Suprapubic skin (tissue), 4 donors: ENCODE data around the gene EXD3. TPM values are rescaled to one million over a fixed set of nuclear protein-coding genes. Genes with fewer than 3 reads are reported as not detected.
"Not testable (repeated sequence)": the region's sequence is repeated elsewhere in the genome, so short reads cannot be mapped to it uniquely, and the experiment has no call there.

Experiments used
- DNase-seq, 2 donors: peaks; one replicate each; pipeline ENCODE4 v3.0.0-alpha.2; 2019; ENCODE audit warnings: low spot score in 2 of 2
- H3K27ac ChIP-seq: fragments of 200-600 bp; sonication (generic); one replicate; pipeline ENCODE4 v1.5.1; 2019
- H3K27me3 ChIP-seq: fragments of 200-600 bp; sonication (generic); one replicate; pipeline ENCODE4 v1.5.1; 2019
- H3K36me3 ChIP-seq: fragments of 200-600 bp; sonication (generic); one replicate; pipeline ENCODE4 v1.5.1; 2019
- H3K4me1 ChIP-seq: fragments of 200-600 bp; sonication (generic); one replicate; pipeline ENCODE4 v1.5.1; 2019
- H3K4me3 ChIP-seq: fragments of 200-600 bp; sonication (generic); one replicate; pipeline ENCODE4 v1.5.1; 2019; ENCODE audit warnings: mild to moderate bottlenecking
- H3K9me3 ChIP-seq: fragments of 200-600 bp; sonication (generic); one replicate; pipeline ENCODE4 v1.5.1; 2019
- EP300 ChIP-seq: sonication (generic); formaldehyde crosslinking; IDR thresholded peaks from one replicate; pipeline ENCODE4 v1.6.1; 2017; ENCODE audit warnings: antibody characterized with exemption
- POLR2A ChIP-seq, 2 donors: fragments of 450-650 bp; IDR thresholded peaks; one replicate each; pipeline ENCODE4 v1.6.1; 2017; ENCODE audit warnings: antibody characterized with exemption in 2 of 2, mild to moderate bottlenecking in 2 of 2, moderate library complexity in 2 of 2
- POLR2AphosphoS5 ChIP-seq, 3 donors: sonication (generic); formaldehyde crosslinking; IDR thresholded peaks; one replicate each; pipeline ENCODE4 v1.6.1; 2017; ENCODE audit warnings: antibody characterized with exemption in 3 of 3
- WGBS: methylation state at CpG from one replicate; pipeline ENCODE4 v1.1.5; 2018; 5-methylcytosine and 5-hydroxymethylcytosine counted together
- total RNA-seq, 4 donors: library from RNA; depleted of rRNA; stranded (reverse); fragments of >200 nt; gene quantifications; one replicate each; pipeline ENCODE4 v1.1.0, GENCODE V29; 2016
- TF ChIP-seq, protein P1 (sequence below), 2 donors: fragments of 200-600 bp in 1 of 2; fragments of 450-650 bp in 1 of 2; sonication (generic) in 1 of 2; IDR thresholded peaks; one replicate each; pipeline ENCODE4 v1.5.1; 2016 to 2019; ENCODE audit warnings: antibody characterized with exemption in 2 of 2, mild to moderate bottlenecking in 1 of 2, moderate library complexity in 1 of 2

The EXD3 gene
- total RNA-seq, 4 donors from 2014 or later: 7.3 to 54.0 (median 16.4) TPM

DNA sequence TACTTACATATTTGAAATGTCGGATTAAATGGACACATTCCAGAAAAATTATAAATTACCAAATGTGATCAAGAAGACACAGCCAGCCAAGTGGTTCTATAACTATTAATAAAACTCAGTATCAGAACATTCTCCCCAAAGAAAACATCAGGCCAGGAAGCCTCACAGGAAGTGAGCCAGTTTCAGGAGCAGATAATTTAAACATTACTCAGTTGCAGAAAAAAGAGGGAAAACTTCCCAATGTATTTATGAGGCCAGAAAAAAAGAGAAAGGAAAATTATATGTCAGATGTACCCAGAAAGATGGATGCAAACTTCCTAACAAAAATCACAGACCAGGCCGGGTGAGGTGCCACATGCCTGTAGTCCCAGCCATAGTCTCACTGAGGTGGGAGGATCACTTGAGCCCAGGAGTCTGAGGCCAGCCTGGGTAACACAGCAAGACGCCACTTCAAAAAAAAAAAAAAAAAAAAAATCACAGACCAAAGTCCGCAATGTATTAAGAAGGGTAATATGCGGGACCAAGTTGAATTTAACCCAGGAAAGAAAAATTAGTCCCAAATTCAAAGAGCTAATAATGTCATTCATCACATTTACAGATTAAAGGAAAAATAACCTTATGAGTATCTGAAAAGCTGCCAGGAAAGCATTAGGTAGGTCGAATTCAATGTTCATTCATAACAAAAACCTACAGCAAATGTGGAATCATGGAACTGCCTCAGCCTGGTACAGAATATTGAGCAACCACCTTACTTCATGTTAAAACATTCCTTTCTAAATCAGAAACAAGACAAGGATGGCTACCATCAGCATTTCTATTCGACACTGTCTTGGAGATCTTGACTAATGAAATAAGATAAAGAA lies 83.7 kb downstream of the EXD3 start:
- Histone ChIP-seq H3K36me3 (no peaks in the 10 kb centered on the region), H3K4me1 (no peaks in the 10 kb centered on the region), H3K27me3 (no peaks in the 10 kb centered on the region), H3K9me3 (peaks cover 10% of the 10 kb centered on the region), H3K27ac (no peak overlapping the region), H3K4me3 (no peak overlapping the region)
- no peak for DNase-seq
- TF ChIP-seq POLR2A (IDR thresholded peaks at IDR 0.05) (no peak), EP300 (no peak), POLR2AphosphoS5 (IDR thresholded peaks at IDR 0.05) (no peak)
- TF ChIP-seq, protein P1, sequence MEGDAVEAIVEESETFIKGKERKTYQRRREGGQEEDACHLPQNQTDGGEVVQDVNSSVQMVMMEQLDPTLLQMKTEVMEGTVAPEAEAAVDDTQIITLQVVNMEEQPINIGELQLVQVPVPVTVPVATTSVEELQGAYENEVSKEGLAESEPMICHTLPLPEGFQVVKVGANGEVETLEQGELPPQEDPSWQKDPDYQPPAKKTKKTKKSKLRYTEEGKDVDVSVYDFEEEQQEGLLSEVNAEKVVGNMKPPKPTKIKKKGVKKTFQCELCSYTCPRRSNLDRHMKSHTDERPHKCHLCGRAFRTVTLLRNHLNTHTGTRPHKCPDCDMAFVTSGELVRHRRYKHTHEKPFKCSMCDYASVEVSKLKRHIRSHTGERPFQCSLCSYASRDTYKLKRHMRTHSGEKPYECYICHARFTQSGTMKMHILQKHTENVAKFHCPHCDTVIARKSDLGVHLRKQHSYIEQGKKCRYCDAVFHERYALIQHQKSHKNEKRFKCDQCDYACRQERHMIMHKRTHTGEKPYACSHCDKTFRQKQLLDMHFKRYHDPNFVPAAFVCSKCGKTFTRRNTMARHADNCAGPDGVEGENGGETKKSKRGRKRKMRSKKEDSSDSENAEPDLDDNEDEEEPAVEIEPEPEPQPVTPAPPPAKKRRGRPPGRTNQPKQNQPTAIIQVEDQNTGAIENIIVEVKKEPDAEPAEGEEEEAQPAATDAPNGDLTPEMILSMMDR (IDR thresholded peaks at IDR 0.05): no peak
- 79% methylated on average over 7 of the region's 7 CpGs for WGBS

DNA sequence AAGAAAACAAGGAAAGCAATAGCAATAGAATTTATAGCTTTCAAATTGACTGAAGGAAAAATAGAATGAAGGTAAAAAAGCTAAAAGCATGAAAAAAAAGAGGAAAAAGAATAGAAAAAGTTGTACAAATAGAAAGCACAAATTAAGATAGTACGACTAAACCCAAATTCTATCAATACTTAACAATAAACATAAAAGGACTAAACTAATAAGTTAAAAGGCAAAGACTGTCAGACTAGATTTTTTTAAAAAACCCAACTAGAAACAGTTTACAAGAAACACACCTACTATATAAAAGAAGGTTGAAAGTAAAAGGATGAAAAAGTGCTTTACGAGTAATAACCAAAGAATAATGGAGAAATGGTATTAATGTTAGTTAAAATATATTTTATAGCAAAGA lies 86.2 kb downstream of the EXD3 start:
- Histone ChIP-seq H3K27ac (no peak overlapping the region), H3K9me3 (peaks cover 10% of the 10 kb centered on the region), H3K36me3 (no peaks in the 10 kb centered on the region), H3K4me3 (no peak overlapping the region), H3K27me3 (no peaks in the 10 kb centered on the region), H3K4me1 (no peaks in the 10 kb centered on the region)
- no peak for DNase-seq
- TF ChIP-seq, protein P1 (IDR thresholded peaks at IDR 0.05): no peak
- TF ChIP-seq EP300 (no peak), POLR2A (IDR thresholded peaks at IDR 0.05) (no peak), POLR2AphosphoS5 (IDR thresholded peaks at IDR 0.05) (no peak)
- WGBS: 93% methylated on average over 2 of the region's 2 CpGs

DNA sequence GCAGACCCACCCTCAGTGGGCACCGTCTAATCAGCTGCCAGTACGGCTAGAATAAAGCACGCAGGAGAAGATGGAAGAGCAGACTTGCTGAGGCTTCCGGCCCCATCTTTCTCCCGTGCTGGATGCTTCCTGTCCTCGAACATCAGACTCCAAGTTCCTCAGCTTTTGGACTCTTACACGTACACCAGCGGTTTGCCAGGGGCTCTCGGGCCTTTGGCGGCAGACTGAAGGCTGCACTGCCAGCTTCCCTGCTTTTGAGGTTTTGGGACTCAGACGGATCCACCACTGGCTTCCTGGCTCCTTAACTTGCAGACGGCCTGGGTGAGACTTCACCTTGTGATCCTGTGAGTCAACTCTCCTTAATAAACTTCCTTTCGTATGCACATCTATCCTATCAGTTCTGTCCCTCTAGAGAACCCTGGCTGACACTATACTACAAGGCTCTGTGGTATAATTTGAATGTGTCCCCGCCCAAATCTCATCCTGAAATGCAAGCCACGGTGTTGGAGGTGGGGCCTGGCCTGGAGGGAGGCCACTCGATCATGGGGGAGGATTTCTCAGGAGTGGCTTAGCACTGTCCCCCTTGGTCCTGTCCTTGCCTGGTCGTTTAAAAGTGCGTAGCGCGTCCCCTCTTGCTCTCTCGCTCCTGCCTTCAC lies 89.8 kb downstream of the EXD3 start:
- no peak for DNase-seq
- H3K9me3 ChIP-seq: peaks cover 10% of the 10 kb centered on the region
- H3K27ac ChIP-seq: no peak overlapping the region
- no peak overlapping the region for H3K4me3 ChIP-seq
- no peaks in the 10 kb centered on the region for H3K4me1 ChIP-seq
- no peaks in the 10 kb centered on the region for H3K36me3 ChIP-seq
- 79% methylated on average over 21 of the region's 21 CpGs for WGBS
- H3K27me3 ChIP-seq: no peaks in the 10 kb centered on the region
- TF ChIP-seq POLR2AphosphoS5 (IDR thresholded peaks at IDR 0.05) (no peak), POLR2A (IDR thresholded peaks at IDR 0.05) (no peak), EP300 (no peak)
- TF ChIP-seq, protein P1 (IDR thresholded peaks at IDR 0.05): no peak

DNA sequence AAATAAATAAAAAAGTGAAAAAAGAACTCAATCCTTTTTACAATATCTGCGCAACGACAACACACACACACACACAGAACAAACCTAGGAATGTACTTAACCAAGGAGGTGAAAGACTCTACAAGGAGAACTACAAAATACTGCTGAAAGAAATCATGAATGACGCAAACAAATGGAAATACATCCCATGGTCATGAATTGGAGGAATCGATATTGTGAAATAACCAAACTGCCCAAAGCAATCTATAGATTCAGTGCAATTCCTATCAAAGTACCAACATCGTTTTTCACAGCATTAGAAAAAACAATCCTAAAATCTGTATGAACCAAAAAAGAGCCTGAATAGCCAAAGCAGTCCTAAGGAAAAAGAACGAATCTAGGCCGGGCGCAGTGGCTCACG lies 91.0 kb downstream of the EXD3 start:
- Histone ChIP-seq H3K27me3 (no peaks in the 10 kb centered on the region), H3K4me3 (no peak overlapping the region), H3K36me3 (no peaks in the 10 kb centered on the region), H3K9me3 (peaks cover 9% of the 10 kb centered on the region), H3K27ac (no peak overlapping the region), H3K4me1 (no peaks in the 10 kb centered on the region)
- no peak for DNase-seq
- TF ChIP-seq POLR2A (IDR thresholded peaks at IDR 0.05): no peak
- TF ChIP-seq POLR2AphosphoS5 (IDR thresholded peaks at IDR 0.05): no peak
- TF ChIP-seq, protein P1 (IDR thresholded peaks at IDR 0.05): no peak
- TF ChIP-seq EP300: no peak
- WGBS: 91% methylated on average over 9 of the region's 9 CpGs

DNA sequence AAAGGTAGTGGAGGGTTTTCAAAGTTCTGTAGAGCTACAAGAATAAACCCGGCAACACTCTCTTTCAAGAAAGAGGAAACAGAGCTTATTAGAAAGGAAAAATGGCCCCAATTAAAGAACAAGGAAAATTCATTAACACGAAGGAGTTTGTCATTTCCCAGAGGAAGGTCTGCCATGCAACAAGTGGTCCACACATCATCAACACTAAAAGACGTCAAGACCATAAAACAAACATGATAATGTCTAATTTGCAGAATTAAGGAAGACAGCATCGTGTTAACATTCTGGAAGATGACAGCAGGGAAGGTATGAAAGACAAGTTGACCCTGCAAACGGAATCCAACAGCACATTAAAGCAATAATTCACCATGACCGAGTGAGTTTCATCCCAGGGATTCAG lies 92.3 kb downstream of the EXD3 start:
- no peaks in the 10 kb centered on the region for H3K27me3 ChIP-seq
- H3K36me3 ChIP-seq: no peaks in the 10 kb centered on the region
- no peak for TF ChIP-seq POLR2AphosphoS5 (IDR thresholded peaks at IDR 0.05)
- TF ChIP-seq, protein P1 (IDR thresholded peaks at IDR 0.05): no peak
- TF ChIP-seq POLR2A (IDR thresholded peaks at IDR 0.05): no peak
- no peaks in the 10 kb centered on the region for H3K4me1 ChIP-seq
- no peaks in the 10 kb centered on the region for H3K9me3 ChIP-seq
- WGBS: 87% methylated on average over 6 of the region's 6 CpGs
- H3K4me3 ChIP-seq: no peak overlapping the region
- H3K27ac ChIP-seq: no peak overlapping the region
- DNase-seq: no peak

DNA sequence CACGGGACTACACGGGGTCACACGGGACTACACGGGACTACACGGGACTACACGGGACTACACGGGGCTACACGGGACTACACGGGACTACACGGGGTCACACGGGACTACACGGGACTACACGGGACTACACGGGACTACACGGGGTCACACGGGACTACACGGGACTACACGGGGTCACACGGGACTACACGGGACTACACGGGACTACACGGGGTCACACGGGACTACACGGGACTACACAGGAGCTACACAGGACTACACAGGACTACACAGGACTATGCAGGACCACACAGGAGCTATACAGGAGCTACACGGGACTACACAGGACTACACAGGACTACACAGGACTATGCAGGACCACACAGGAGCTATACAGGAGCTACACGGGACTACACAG lies 93.4 kb downstream of the EXD3 start:
- not testable (repeated sequence) for H3K36me3 ChIP-seq, DNase-seq, H3K4me3 ChIP-seq, H3K27ac ChIP-seq, H3K4me1 ChIP-seq, H3K27me3 ChIP-seq, H3K9me3 ChIP-seq
- WGBS: 33% methylated on average over 3 of the region's 26 CpGs

DNA sequence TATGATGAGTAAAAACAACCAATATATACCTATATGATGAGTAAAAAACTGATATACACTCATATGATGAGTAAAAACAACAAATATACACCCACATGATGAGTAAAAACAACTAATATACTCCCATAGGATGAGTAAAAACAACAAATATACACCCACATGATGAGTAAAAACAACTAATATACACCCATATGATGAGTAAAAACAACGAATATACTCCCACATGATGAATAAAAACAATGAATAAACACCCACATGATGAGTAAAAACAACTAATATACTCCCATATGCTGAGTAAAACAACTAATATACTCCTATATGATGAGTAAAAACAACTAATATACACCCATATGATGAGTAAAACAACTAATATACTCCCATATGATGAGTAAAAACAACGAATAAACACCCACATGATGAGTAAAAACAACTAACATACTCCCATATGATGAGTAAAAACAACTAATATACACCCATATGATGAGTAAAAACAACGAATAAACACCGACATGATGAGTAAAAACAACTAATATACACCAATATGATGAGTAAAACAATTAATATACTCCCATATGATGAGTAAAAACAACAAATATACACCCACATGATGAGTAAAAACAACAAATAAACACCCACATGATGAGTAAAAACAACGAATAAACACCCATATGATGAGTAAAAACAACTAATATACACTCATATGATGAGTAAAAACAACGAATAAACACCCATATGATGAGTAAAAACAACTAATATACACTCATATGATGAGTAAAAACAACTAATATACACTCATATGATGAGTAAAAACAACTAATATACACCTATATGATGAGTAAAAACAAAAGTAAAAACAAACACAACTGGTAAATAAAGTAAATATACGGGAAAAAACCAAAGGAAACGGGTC lies 95.1 kb downstream of the EXD3 start:
- not testable (repeated sequence) for H3K36me3 ChIP-seq, DNase-seq, H3K4me3 ChIP-seq, H3K4me1 ChIP-seq, H3K27me3 ChIP-seq, H3K27ac ChIP-seq, H3K9me3 ChIP-seq
- 72% methylated on average over 8 of the region's 8 CpGs for WGBS
